ENCODE measurements around the gene RIMS4. TPM values are rescaled to one million over a fixed set of nuclear protein-coding genes. Genes with fewer than 3 reads are reported as not detected.
A peak's percentile ranks its signal among the peaks of the same experiment; 100 is the strongest.

Gene RIMS4
- total and polyA plus RNA-seq, 2 of the 8 experiments (the other 6 are each of a cell fraction or from before 2014, with no cell fraction given): 13.3 to 44.2 TPM

- Histone ChIP-seq H3K23me2 (ENCODE audit: low read depth, low read length) (no peaks in the 10 kb centered on the region; the same call in none of the 2 replicates), H2BK12ac (ENCODE audit: low read depth, low read length) (no peak overlapping the region), H4K20me1 (replicated peaks in 1 of 2; ENCODE audit: control insufficient read depth in 1 of 2, insufficient read depth in 2 of 2, low read length in 2 of 2) (no peaks in the 10 kb centered on the region), H3K27ac (ENCODE audit: low read depth, low read length) (no peak overlapping the region), H3K4me1 (replicated peaks in 1 of 4; ENCODE audit: control insufficient read depth in 3 of 4, insufficient read depth in 4 of 4, low read length in 3 of 4) (peaks cover 0 to 3% (median 2%) of the 10 kb centered on the region in 4 experiments; a peak in 3 of 7 replicates), H3K79me2 (ENCODE audit: control insufficient read depth in 1 of 2, insufficient read depth in 2 of 2, low read length in 2 of 2) (no peaks in the 10 kb centered on the region), H3K18ac (ENCODE audit: extremely low read depth, low read length) (no peak overlapping the region), H2BK15ac (ENCODE audit: low read length) (no peak overlapping the region), H2BK120ac (replicated peaks; ENCODE audit: low read depth, low read length) (no peak overlapping the region), H4K91ac (replicated peaks; ENCODE audit: insufficient read length, low read length) (no peak overlapping the region), H2BK5ac (ENCODE audit: low read depth, low read length) (no peak overlapping the region), H3K79me1 (ENCODE audit: low read depth, low read length) (no peaks in the 10 kb centered on the region), H2BK20ac (ENCODE audit: low read length) (no peak overlapping the region), H3K4me3 (ENCODE audit: extremely low read depth in 1 of 4, insufficient read depth in 2 of 4, low read depth in 3 of 4, low read length in 4 of 4) (no peak overlapping the region), H3K4me2 (ENCODE audit: insufficient read depth in 1 of 2, low read depth in 2 of 2, low read length in 2 of 2) (no peak overlapping the region), H3K27me3 (replicated peaks in 1 of 4; ENCODE audit: control insufficient read depth in 3 of 4, extremely low read depth in 1 of 4, insufficient read depth in 3 of 4, low read length in 3 of 4) (no peaks in the 10 kb centered on the region), H4K8ac (ENCODE audit: extremely low read depth, insufficient read depth, low read length) (no peak overlapping the region), H3K36me3 (ENCODE audit: control insufficient read depth in 2 of 4, insufficient read depth in 4 of 4, low read length in 3 of 4) (no peaks in the 10 kb centered on the region), H3K9me3 (ENCODE audit: insufficient read depth in 2 of 2, low read depth in 1 of 2, low read length in 1 of 2) (0 out of 4 replicates have a peak, but pooled peaks cover 0 to 2% of the 10 kb centered on the region in 2 experiments), H4K5ac (ENCODE audit: insufficient read length, low read depth, low read length) (no peak overlapping the region), H3K4ac (replicated peaks; ENCODE audit: insufficient read length, low read depth, low read length) (no peak overlapping the region), H2AK5ac (ENCODE audit: low read depth, low read length) (no peak overlapping the region), H3K56ac (replicated peaks; ENCODE audit: insufficient read length, low read depth, low read length) (no peak overlapping the region), H3K23ac (ENCODE audit: insufficient read length) (no peak overlapping the region), H3K14ac (ENCODE audit: insufficient read length) (no peak overlapping the region), H3K9ac (replicated peaks in 1 of 4; ENCODE audit: extremely low read depth in 1 of 4, low read depth in 3 of 4, low read length in 3 of 4) (no peak overlapping the region), H2AFZ (ENCODE audit: low read length) (0 out of 2 replicates have a peak overlapping the region, but pooled peaks have one; percentile 11)
- WGBS, 2 experiments (ENCODE audit: extremely low coverage in 1 of 2, insufficient coverage in 1 of 2, insufficient read length in 1 of 2, insufficient replicate concordance in 2 of 2, low coverage in 1 of 2, low lambda C conversion rate in 2 of 2, missing lambda C conversion rate in 1 of 2): 74% methylated on average over 3 of the region's 3 CpGs; no CpG with 5 or more reads in 1 of the 2 experiments
- CTCF ChIA-PET (ENCODE audit: partially characterized antibody): interaction anchor here (0.7 to 2.3 kb wide), 5 partner anchors 16 to 85 kb away, joined by 3 to 11 read pairs (median 4); partner anchors contain the start of gene RIMS4
- DNase-seq (ENCODE audit: low read depth in 1 of 2, low spot score in 2 of 2): no peak
- POLR2A ChIA-PET (ENCODE audit: partially characterized antibody): interaction anchor here (1.2 to 1.7 kb wide), 2 partner anchors 17 to 85 kb away, joined by 3 to 4 read pairs; no protein-coding TSS in a partner anchor
- FAIRE-seq: no peak
- TF ChIP-seq CHD1 (IDR thresholded peaks at IDR 0.05; ENCODE audit: low read depth, low read length): no peak
Observed at GRCh38 chr20:44832724-44833123, 22.4 kb upstream of the RIMS4 start.

Measured in H1 (cell line).